Measurements from ENCODE around the gene DPP6.

DPP6 gene

GRCh38 chr7:154769001-154769400 is 716.8 kb downstream of the DPP6 start:
- no peak for DNase-seq (ENCODE audit: low spot score)

GRCh38 chr7:154769527-154769926 is 717.3 kb downstream of the DPP6 start:
- no peak for DNase-seq (ENCODE audit: low spot score)

- DNase-seq (ENCODE audit: low spot score): no peak
Measured at GRCh38 chr7:154770361-154770760, 718.2 kb downstream of the DPP6 start.

GRCh38 chr7:154770962-154771361 is 718.8 kb downstream of the DPP6 start:
- DNase-seq (ENCODE audit: low spot score): no peak

GRCh38 chr7:154774303-154774969 is 722.2 kb downstream of the DPP6 start:
- peak; percentile 84 for DNase-seq (ENCODE audit: low spot score)

- DNase-seq (ENCODE audit: low spot score): no peak
Measured at GRCh38 chr7:154775681-154776080, 723.5 kb downstream of the DPP6 start.

- no peak for DNase-seq (ENCODE audit: low spot score)
Measured at GRCh38 chr7:154776350-154776749, 724.2 kb downstream of the DPP6 start.

- no peak for DNase-seq (ENCODE audit: low spot score)
Measured at GRCh38 chr7:154777023-154777422, 724.8 kb downstream of the DPP6 start.

- DNase-seq (ENCODE audit: low spot score): no peak
Measured at GRCh38 chr7:154777489-154777888, 725.3 kb downstream of the DPP6 start.

- no peak for DNase-seq (ENCODE audit: low spot score)
Measured at GRCh38 chr7:154777908-154778307, 725.7 kb downstream of the DPP6 start.

- no peak for DNase-seq (ENCODE audit: low spot score)
Measured at GRCh38 chr7:154781369-154782303, 729.4 kb downstream of the DPP6 start.

- no peak for DNase-seq (ENCODE audit: low spot score)
Measured at GRCh38 chr7:154783281-154783909, 731.2 kb downstream of the DPP6 start.

- DNase-seq (ENCODE audit: low spot score): no peak
Measured at GRCh38 chr7:154785898-154786297, 733.7 kb downstream of the DPP6 start.

GRCh38 chr7:154789404-154789803 is 737.2 kb downstream of the DPP6 start:
- peak; percentile 32 for DNase-seq (ENCODE audit: low spot score)

GRCh38 chr7:154791611-154792010 is 739.4 kb downstream of the DPP6 start:
- DNase-seq (ENCODE audit: low spot score): no peak

- peak; percentile 82 for DNase-seq (ENCODE audit: low spot score)
Measured at GRCh38 chr7:154792436-154793055, 740.3 kb downstream of the DPP6 start.

- DNase-seq (ENCODE audit: low spot score): no peak
Measured at GRCh38 chr7:154794147-154794780, 742.1 kb downstream of the DPP6 start.

GRCh38 chr7:154795014-154795413 is 742.8 kb downstream of the DPP6 start:
- DNase-seq (ENCODE audit: low spot score): no peak

- no peak for DNase-seq (ENCODE audit: low spot score)
Measured at GRCh38 chr7:154795437-154795836, 743.2 kb downstream of the DPP6 start.

- DNase-seq (ENCODE audit: low spot score): no peak
Measured at GRCh38 chr7:154804449-154804848, 752.3 kb downstream of the DPP6 start.

- no peak for DNase-seq (ENCODE audit: low spot score)
Measured at GRCh38 chr7:154812027-154812426, 759.8 kb downstream of the DPP6 start.

Data from cerebellar cortex (tissue), 1 donor.